GM23248 (cell line): ENCODE measurements around the gene RAB15.

Source experiments
- EZH2 ChIP-seq: fragments of 200-600 bp; sonication (generic); IDR thresholded peaks from 2 replicates; pipeline ENCODE4 v1.6.1; 2018; ENCODE audit warnings: antibody characterized with exemption, mild to moderate bottlenecking; ENCODE audit not compliant: insufficient read depth, poor library complexity, severe bottlenecking
- EZH2phosphoT487 ChIP-seq: fragments of 200-600 bp; sonication (generic); IDR thresholded peaks from 2 replicates; pipeline ENCODE4 v1.6.1; 2018; ENCODE audit warnings: antibody characterized with exemption, moderate library complexity, mild to moderate bottlenecking, low read depth; ENCODE audit not compliant: insufficient read depth

GRCh38 chr14:64929014-64929359 lies 43.1 kb downstream of the RAB15 start:
- TF ChIP-seq EZH2 = no peak
- TF ChIP-seq EZH2phosphoT487 = no peak
